Spleen (tissue), 7 donors: ENCODE data around the gene MACC1.

Source experiments
- POLR2A ChIP-seq, 3 donors: fragments of 450-650 bp; IDR thresholded peaks; one replicate each; pipeline ENCODE4 v1.5.1; 2017; ENCODE audit warnings: antibody characterized with exemption in 3 of 3, mild to moderate bottlenecking in 1 of 3
- POLR2AphosphoS5 ChIP-seq, 3 donors: sonication (generic); formaldehyde crosslinking; IDR thresholded peaks; one replicate each; pipeline ENCODE4 v1.5.1; 2017; ENCODE audit warnings: antibody characterized with exemption in 3 of 3
- TF ChIP-seq, protein P1 (sequence below), 11 experiments: fragments of 200-600 bp in 7 of 11; fragments of 450-650 bp in 4 of 11; sonication (generic) in 4 of 11; IDR thresholded peaks in 8 of 11; conservative IDR thresholded peaks in 3 of 11; 1 replicate in 7 of 11; 2 replicates in 4 of 11; pipeline versions ENCODE4 v1.4.0 to v1.8.0; 2016 to 2021; ENCODE audit warnings: antibody characterized with exemption in 11 of 11, inconsistent platforms in 4 of 11, mild to moderate bottlenecking in 1 of 11
- donor health status: DM: no; HTN: no; CAD: no; lungs with moderate emphysema.
- donor health status: DM: no; HTN: no; CAD: no.
- donor health status: DM: no; HTN: no; CAD: no.

DNA sequence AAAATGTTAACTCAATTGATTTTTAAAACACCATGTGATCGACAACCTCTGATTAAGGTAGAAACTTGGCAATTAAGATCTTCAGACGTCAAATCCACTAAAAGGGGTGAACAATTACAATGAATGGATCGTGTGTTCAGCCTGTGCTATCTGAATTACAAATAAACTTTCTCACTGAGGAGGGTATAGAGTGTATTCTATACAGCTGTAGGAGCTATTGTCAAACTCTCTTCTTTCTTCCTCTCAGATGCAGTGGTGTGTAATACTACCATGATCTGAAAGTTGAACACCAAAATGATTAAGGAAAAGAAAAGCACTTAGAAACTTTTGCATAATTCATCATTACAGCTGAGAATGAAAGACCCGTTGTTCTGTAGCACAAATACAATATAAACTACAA is 32.2 kb upstream of the MACC1 start:
- TF ChIP-seq, protein P1, sequence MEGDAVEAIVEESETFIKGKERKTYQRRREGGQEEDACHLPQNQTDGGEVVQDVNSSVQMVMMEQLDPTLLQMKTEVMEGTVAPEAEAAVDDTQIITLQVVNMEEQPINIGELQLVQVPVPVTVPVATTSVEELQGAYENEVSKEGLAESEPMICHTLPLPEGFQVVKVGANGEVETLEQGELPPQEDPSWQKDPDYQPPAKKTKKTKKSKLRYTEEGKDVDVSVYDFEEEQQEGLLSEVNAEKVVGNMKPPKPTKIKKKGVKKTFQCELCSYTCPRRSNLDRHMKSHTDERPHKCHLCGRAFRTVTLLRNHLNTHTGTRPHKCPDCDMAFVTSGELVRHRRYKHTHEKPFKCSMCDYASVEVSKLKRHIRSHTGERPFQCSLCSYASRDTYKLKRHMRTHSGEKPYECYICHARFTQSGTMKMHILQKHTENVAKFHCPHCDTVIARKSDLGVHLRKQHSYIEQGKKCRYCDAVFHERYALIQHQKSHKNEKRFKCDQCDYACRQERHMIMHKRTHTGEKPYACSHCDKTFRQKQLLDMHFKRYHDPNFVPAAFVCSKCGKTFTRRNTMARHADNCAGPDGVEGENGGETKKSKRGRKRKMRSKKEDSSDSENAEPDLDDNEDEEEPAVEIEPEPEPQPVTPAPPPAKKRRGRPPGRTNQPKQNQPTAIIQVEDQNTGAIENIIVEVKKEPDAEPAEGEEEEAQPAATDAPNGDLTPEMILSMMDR (IDR thresholded peaks at IDR 0.05 in 8 of 11, conservative IDR thresholded peaks at IDR 0.05 in 3 of 11) = no peak
- TF ChIP-seq POLR2A (IDR thresholded peaks at IDR 0.05) = no peak
- TF ChIP-seq POLR2AphosphoS5 (IDR thresholded peaks at IDR 0.05) = no peak
